Measurements from ENCODE around the gene PANX3. TPM values are rescaled to one million over a fixed set of nuclear protein-coding genes. Genes with fewer than 3 reads are reported as not detected.
A peak's percentile ranks its signal among the peaks of the same experiment; 100 is the strongest.

The PANX3 gene
- total and polyA plus RNA-seq, 2 of the 13 experiments (the other 11 are each of a cell fraction or from before 2014, with no cell fraction given) = not detected

DNA sequence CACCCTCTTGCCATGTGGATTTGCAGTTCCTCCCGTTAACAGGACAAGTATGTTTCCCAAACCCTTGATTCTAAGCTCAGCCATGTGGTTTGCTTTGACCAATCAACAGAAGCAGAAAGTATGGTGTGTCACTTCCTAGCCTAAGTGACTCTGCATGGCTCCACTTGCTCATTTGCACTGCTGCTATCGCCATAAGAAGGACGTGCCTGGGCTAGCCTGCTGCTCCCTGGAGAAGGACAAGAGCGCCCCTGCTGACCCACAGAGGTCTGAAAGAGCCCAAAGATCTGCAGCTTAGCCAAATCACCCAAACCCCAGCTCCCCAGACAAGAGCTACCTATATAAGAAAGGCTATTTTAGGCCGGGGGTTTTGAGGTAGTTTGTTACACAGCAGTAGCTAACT is 29.4 kb downstream of the PANX3 start:
- H3K9me3 ChIP-seq (ENCODE audit: low read length) = no peaks in the 10 kb centered on the region
- H4K20me1 ChIP-seq (ENCODE audit: insufficient read depth, low read length) = no peaks in the 10 kb centered on the region
- ATAC-seq (no peak), DNase-seq (ENCODE audit: low spot score) (no peak), FAIRE-seq (no peak)
- H3K79me2 ChIP-seq (ENCODE audit: insufficient read depth, low read length) = no peaks in the 10 kb centered on the region
- ChIA-PET CTCF (ENCODE audit: low intra/inter-chr PET ratio, low total read pairs) (no interaction called here), POLR2A (interaction anchor here (1.1 to 1.2 kb wide), 2 partner anchors 18 to 160 kb away, joined by 3 to 4 read pairs; partner anchors contain the start of genes MSANTD2 and TBRG1)
- no peak overlapping the region for H3K27ac ChIP-seq (ENCODE audit: extremely low read length, insufficient read depth, low read length)
- TF ChIP-seq ZMAT3 (CRISPR knock-in tag; conservative IDR thresholded peaks at IDR 0.05) (no peak), RBAK (CRISPR knock-in tag; IDR thresholded peaks at IDR 0.05) (0 out of 2 replicates have a peak, but pooled peaks have one; percentile 33)
- peaks cover 7% of the 10 kb centered on the region for H3K4me1 ChIP-seq (ENCODE audit: insufficient read depth, low read length)
- no peak overlapping the region for H2AFZ ChIP-seq (ENCODE audit: low read length)
- no peaks in the 10 kb centered on the region for H3K27me3 ChIP-seq (ENCODE audit: control insufficient read depth in 1 of 2, insufficient read depth in 2 of 2, low read length in 2 of 2)
- H3K4me3 ChIP-seq (replicated peaks in 1 of 3; ENCODE audit: insufficient read depth in 1 of 3, low read depth in 2 of 3, low read length in 3 of 3) = no peak overlapping the region
- H3K4me2 ChIP-seq (ENCODE audit: low read depth, low read length) = no peak overlapping the region
- no peaks in the 10 kb centered on the region; a peak in 1 of 5 replicates for H3K36me3 ChIP-seq (replicated peaks in 1 of 2; ENCODE audit: control insufficient read depth in 1 of 2, insufficient read depth in 2 of 2, low read length in 2 of 2)
- WGBS (ENCODE audit: low lambda C conversion rate) = 95% methylated on average over 3 of the region's 5 CpGs
- intact Hi-C loops (cut with micrococcal nuclease; ENCODE audit: unreplicated experiment) (no loop called here), in situ Hi-C loops (cut with HindIII; ENCODE audit: extremely low pct_ligation_motif_present, low pct_unique_long_range_greater_than_20kb) (loop anchor here (5.0 to 10.0 kb wide), 2 partner anchors 197 to 224 kb away; partner anchors contain the start of gene ROBO3)
- no peak overlapping the region for H3K9ac ChIP-seq (ENCODE audit: insufficient read depth, low read depth, low read length)
- BruUV-seq (replicated peaks) = no TSS peak

DNA sequence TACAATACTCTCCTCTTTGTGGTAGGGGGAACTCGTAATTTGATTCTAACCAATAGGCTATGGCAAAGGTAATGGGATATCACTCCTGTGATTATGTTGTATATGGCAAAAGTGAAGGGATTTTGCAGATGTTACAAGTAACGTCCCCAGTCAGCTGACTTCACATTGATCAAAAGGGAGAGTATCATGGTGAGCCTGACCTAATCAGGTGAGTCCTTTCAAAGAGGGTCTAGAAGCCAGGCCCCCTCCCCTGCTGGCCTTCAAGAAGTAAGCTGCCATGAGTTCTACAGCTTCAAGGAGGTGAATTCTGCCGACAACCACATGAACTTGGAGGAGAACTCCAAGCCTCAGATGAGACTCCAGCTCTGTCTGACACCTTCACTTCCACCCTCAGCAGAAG is 31.4 kb downstream of the PANX3 start:
- Histone ChIP-seq H3K4me2 (ENCODE audit: low read depth, low read length) (no peak overlapping the region), H3K36me3 (replicated peaks in 1 of 2; ENCODE audit: control insufficient read depth in 1 of 2, insufficient read depth in 2 of 2, low read length in 2 of 2) (no peaks in the 10 kb centered on the region), H3K27ac (ENCODE audit: extremely low read length, insufficient read depth, low read length) (no peak overlapping the region), H3K27me3 (ENCODE audit: control insufficient read depth in 1 of 2, insufficient read depth in 2 of 2, low read length in 2 of 2) (no peaks in the 10 kb centered on the region), H3K4me1 (ENCODE audit: insufficient read depth, low read length) (peaks cover 7% of the 10 kb centered on the region), H3K9ac (ENCODE audit: insufficient read depth, low read depth, low read length) (no peak overlapping the region), H3K9me3 (ENCODE audit: low read length) (no peaks in the 10 kb centered on the region), H3K79me2 (ENCODE audit: insufficient read depth, low read length) (no peaks in the 10 kb centered on the region), H4K20me1 (ENCODE audit: insufficient read depth, low read length) (no peaks in the 10 kb centered on the region), H3K4me3 (replicated peaks in 1 of 3; ENCODE audit: insufficient read depth in 1 of 3, low read depth in 2 of 3, low read length in 3 of 3) (no peak overlapping the region), H2AFZ (ENCODE audit: low read length) (no peak overlapping the region)
- POLR2A ChIA-PET = no interaction called here
- no TSS peak for BruUV-seq (replicated peaks)
- intact Hi-C loops (cut with micrococcal nuclease; ENCODE audit: unreplicated experiment) (no loop called here), in situ Hi-C loops (cut with HindIII; ENCODE audit: extremely low pct_ligation_motif_present, low pct_unique_long_range_greater_than_20kb) (loop anchor here (5.0 to 10.0 kb wide), 2 partner anchors 195 to 222 kb away; partner anchors contain the start of gene ROBO3)
- CTCF ChIA-PET (ENCODE audit: low intra/inter-chr PET ratio, low total read pairs) = interaction anchor here (1.0 kb wide), 1 partner anchor 225 kb away, joined by 3 read pairs; no protein-coding TSS in a partner anchor
- WGBS (ENCODE audit: low lambda C conversion rate) = 96% methylated on average over 3 of the region's 3 CpGs
- TF ChIP-seq NR2F1 (CRISPR knock-in tag; IDR thresholded peaks at IDR 0.05) (no peak), ZNF430 (CRISPR knock-in tag; IDR thresholded peaks at IDR 0.05) (no peak), EEA1 (CRISPR knock-in tag; IDR thresholded peaks at IDR 0.05; ENCODE audit: borderline replicate concordance) (no peak), GTF2F1 (IDR thresholded peaks at IDR 0.05; ENCODE audit: low read length) (no peak), BRD4 (CRISPR knock-in tag; IDR thresholded peaks at IDR 0.05) (no peak), FLYWCH1 (CRISPR knock-in tag; IDR thresholded peaks at IDR 0.05) (no peak), ETV5 (CRISPR knock-in tag; IDR thresholded peaks at IDR 0.05; ENCODE audit: borderline replicate concordance) (no peak), NR1H2 (CRISPR knock-in tag; IDR thresholded peaks at IDR 0.05; ENCODE audit: borderline replicate concordance, low read depth) (no peak), MEIS1 (CRISPR knock-in tag; IDR thresholded peaks at IDR 0.05; ENCODE audit: borderline replicate concordance) (no peak), HOXA9 (CRISPR knock-in tag; IDR thresholded peaks at IDR 0.05; ENCODE audit: borderline replicate concordance) (no peak)
- TF ChIP-seq, protein P1, sequence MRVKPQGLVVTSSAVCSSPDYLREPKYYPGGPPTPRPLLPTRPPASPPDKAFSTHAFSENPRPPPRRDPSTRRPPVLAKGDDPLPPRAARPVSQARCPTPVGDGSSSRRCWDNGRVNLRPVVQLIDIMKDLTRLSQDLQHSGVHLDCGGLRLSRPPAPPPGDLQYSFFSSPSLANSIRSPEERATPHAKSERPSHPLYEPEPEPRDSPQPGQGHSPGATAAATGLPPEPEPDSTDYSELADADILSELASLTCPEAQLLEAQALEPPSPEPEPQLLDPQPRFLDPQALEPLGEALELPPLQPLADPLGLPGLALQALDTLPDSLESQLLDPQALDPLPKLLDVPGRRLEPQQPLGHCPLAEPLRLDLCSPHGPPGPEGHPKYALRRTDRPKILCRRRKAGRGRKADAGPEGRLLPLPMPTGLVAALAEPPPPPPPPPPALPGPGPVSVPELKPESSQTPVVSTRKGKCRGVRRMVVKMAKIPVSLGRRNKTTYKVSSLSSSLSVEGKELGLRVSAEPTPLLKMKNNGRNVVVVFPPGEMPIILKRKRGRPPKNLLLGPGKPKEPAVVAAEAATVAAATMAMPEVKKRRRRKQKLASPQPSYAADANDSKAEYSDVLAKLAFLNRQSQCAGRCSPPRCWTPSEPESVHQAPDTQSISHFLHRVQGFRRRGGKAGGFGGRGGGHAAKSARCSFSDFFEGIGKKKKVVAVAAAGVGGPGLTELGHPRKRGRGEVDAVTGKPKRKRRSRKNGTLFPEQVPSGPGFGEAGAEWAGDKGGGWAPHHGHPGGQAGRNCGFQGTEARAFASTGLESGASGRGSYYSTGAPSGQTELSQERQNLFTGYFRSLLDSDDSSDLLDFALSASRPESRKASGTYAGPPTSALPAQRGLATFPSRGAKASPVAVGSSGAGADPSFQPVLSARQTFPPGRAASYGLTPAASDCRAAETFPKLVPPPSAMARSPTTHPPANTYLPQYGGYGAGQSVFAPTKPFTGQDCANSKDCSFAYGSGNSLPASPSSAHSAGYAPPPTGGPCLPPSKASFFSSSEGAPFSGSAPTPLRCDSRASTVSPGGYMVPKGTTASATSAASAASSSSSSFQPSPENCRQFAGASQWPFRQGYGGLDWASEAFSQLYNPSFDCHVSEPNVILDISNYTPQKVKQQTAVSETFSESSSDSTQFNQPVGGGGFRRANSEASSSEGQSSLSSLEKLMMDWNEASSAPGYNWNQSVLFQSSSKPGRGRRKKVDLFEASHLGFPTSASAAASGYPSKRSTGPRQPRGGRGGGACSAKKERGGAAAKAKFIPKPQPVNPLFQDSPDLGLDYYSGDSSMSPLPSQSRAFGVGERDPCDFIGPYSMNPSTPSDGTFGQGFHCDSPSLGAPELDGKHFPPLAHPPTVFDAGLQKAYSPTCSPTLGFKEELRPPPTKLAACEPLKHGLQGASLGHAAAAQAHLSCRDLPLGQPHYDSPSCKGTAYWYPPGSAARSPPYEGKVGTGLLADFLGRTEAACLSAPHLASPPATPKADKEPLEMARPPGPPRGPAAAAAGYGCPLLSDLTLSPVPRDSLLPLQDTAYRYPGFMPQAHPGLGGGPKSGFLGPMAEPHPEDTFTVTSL (CRISPR knock-in tag; IDR thresholded peaks at IDR 0.05; ENCODE audit: borderline replicate concordance) = no peak
- DNase-seq (ENCODE audit: low spot score) = no peak
- FAIRE-seq = no peak
- no peak for ATAC-seq
